ENCODE results near the gene RALGAPA2. TPM values are rescaled to one million over a fixed set of nuclear protein-coding genes. Genes with fewer than 3 reads are reported as not detected.

Gene RALGAPA2
- total RNA-seq, 1 experiment from 2014 or later = 18.2 TPM

DNA sequence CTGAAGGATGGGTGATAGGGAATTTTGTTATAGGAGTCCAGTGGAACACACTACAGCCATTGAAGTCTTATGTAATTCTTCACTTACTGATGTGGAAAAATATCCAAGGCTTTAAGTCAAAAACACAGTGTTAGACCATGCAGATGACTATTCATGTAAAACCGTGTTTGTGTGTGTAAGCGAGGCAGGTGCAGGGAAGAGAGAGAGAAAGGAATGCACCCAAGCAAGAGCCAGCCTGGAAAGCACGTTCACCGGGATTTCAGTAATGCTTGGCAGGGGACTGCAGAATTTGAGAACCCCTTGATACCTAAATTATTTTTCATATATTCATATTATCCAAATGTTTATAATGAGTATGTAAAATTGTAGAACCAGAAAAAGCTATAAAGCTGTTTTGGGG is 17.9 kb downstream of the RALGAPA2 start (continued):
- TF ChIP-seq ZBTB21 (CRISPR knock-in tag; IDR thresholded peaks at IDR 0.05; ENCODE audit: borderline replicate concordance) (no peak), MYBL2 (CRISPR knock-in tag; IDR thresholded peaks at IDR 0.05) (no peak), ZNF138 (CRISPR knock-in tag; conservative IDR thresholded peaks at IDR 0.05) (no peak), NFYB (CRISPR knock-in tag; conservative IDR thresholded peaks at IDR 0.05; ENCODE audit: low read depth) (no peak), CBFB (CRISPR knock-in tag; IDR thresholded peaks at IDR 0.05; ENCODE audit: low read depth) (no peak)
- TF ChIP-seq, protein P1, sequence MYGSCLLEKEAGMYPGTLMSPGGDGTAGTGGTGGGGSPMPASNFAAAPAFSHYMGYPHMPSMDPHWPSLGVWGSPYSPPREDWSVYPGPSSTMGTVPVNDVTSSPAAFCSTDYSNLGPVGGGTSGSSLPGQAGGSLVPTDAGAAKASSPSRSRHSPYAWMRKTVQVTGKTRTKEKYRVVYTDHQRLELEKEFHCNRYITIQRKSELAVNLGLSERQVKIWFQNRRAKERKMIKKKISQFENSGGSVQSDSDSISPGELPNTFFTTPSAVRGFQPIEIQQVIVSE (CRISPR knock-in tag; IDR thresholded peaks at IDR 0.05; ENCODE audit: borderline replicate concordance) = no peak

DNA sequence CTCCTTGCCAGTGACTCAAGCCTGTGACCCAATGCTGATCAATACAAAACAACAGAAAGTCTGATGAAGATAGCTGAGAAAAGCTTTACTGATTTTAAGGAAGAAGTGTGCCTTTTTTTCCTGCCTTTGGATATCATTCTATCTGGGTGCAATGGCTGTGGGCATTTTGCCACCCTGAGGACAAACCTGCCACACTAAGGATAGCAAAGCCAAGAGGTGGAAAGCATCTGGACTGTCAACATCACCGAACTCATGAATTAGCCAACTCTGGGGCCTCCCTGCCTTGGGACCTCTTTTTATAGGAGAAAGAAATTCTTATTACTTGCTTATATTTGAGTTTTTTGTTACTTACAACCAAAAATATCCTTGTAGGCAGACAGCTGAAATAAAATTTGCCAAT is 19.9 kb downstream of the RALGAPA2 start:
- Mint-ChIP-seq H3K4me3 (no peak overlapping the region), H3K9me3 (no peaks in the 10 kb centered on the region), H3K27me3 (ENCODE audit: low read depth) (no peaks in the 10 kb centered on the region), H3K27ac (no peak overlapping the region), H3K36me3 (no peaks in the 10 kb centered on the region), H3K4me1 (peaks cover 12% of the 10 kb centered on the region)
- DNase-seq (ENCODE audit: low spot score) (no peak), ATAC-seq (no peak)
- ChIA-PET CTCF (no interaction called here), POLR2A (no interaction called here)
- TF ChIP-seq JAZF1 (CRISPR knock-in tag; IDR thresholded peaks at IDR 0.05) (no peak), ESRRA (CRISPR knock-in tag; IDR thresholded peaks at IDR 0.05; ENCODE audit: borderline replicate concordance) (no peak), TP53 (CRISPR knock-in tag; IDR thresholded peaks at IDR 0.05) (no peak), ZNF219 (CRISPR knock-in tag; IDR thresholded peaks at IDR 0.05; ENCODE audit: borderline replicate concordance) (no peak), RELA (CRISPR knock-in tag; IDR thresholded peaks at IDR 0.05; ENCODE audit: borderline replicate concordance) (no peak), KAT7 (CRISPR knock-in tag; IDR thresholded peaks at IDR 0.05; ENCODE audit: borderline replicate concordance) (no peak), ZBTB21 (CRISPR knock-in tag; IDR thresholded peaks at IDR 0.05; ENCODE audit: borderline replicate concordance) (no peak), NFE2L1 (CRISPR knock-in tag; IDR thresholded peaks at IDR 0.05) (no peak), CREB1 (CRISPR knock-in tag; IDR thresholded peaks at IDR 0.05) (no peak), GTF2I (CRISPR knock-in tag; conservative IDR thresholded peaks at IDR 0.05) (no peak), NR2C2 (CRISPR knock-in tag; IDR thresholded peaks at IDR 0.05) (no peak)
- TF ChIP-seq, protein P2, sequence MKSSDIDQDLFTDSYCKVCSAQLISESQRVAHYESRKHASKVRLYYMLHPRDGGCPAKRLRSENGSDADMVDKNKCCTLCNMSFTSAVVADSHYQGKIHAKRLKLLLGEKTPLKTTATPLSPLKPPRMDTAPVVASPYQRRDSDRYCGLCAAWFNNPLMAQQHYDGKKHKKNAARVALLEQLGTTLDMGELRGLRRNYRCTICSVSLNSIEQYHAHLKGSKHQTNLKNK (CRISPR knock-in tag; IDR thresholded peaks at IDR 0.05) = no peak
- TF ChIP-seq, protein P3, sequence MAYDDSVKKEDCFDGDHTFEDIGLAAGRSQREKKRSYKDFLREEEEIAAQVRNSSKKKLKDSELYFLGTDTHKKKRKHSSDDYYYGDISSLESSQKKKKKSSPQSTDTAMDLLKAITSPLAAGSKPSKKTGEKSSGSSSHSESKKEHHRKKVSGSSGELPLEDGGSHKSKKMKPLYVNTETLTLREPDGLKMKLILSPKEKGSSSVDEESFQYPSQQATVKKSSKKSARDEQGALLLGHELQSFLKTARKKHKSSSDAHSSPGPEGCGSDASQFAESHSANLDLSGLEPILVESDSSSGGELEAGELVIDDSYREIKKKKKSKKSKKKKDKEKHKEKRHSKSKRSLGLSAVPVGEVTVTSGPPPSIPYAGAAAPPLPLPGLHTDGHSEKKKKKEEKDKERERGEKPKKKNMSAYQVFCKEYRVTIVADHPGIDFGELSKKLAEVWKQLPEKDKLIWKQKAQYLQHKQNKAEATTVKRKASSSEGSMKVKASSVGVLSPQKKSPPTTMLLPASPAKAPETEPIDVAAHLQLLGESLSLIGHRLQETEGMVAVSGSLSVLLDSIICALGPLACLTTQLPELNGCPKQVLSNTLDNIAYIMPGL (CRISPR knock-in tag; IDR thresholded peaks at IDR 0.05) = no peak
- TF ChIP-seq, protein P4, sequence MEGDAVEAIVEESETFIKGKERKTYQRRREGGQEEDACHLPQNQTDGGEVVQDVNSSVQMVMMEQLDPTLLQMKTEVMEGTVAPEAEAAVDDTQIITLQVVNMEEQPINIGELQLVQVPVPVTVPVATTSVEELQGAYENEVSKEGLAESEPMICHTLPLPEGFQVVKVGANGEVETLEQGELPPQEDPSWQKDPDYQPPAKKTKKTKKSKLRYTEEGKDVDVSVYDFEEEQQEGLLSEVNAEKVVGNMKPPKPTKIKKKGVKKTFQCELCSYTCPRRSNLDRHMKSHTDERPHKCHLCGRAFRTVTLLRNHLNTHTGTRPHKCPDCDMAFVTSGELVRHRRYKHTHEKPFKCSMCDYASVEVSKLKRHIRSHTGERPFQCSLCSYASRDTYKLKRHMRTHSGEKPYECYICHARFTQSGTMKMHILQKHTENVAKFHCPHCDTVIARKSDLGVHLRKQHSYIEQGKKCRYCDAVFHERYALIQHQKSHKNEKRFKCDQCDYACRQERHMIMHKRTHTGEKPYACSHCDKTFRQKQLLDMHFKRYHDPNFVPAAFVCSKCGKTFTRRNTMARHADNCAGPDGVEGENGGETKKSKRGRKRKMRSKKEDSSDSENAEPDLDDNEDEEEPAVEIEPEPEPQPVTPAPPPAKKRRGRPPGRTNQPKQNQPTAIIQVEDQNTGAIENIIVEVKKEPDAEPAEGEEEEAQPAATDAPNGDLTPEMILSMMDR (IDR thresholded peaks at IDR 0.05) = no peak
- TF ChIP-seq, protein P5, sequence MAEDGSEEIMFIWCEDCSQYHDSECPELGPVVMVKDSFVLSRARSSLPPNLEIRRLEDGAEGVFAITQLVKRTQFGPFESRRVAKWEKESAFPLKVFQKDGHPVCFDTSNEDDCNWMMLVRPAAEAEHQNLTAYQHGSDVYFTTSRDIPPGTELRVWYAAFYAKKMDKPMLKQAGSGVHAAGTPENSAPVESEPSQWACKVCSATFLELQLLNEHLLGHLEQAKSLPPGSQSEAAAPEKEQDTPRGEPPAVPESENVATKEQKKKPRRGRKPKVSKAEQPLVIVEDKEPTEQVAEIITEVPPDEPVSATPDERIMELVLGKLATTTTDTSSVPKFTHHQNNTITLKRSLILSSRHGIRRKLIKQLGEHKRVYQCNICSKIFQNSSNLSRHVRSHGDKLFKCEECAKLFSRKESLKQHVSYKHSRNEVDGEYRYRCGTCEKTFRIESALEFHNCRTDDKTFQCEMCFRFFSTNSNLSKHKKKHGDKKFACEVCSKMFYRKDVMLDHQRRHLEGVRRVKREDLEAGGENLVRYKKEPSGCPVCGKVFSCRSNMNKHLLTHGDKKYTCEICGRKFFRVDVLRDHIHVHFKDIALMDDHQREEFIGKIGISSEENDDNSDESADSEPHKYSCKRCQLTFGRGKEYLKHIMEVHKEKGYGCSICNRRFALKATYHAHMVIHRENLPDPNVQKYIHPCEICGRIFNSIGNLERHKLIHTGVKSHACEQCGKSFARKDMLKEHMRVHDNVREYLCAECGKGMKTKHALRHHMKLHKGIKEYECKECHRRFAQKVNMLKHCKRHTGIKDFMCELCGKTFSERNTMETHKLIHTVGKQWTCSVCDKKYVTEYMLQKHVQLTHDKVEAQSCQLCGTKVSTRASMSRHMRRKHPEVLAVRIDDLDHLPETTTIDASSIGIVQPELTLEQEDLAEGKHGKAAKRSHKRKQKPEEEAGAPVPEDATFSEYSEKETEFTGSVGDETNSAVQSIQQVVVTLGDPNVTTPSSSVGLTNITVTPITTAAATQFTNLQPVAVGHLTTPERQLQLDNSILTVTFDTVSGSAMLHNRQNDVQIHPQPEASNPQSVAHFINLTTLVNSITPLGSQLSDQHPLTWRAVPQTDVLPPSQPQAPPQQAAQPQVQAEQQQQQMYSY (CRISPR knock-in tag; IDR thresholded peaks at IDR 0.05) = no peak
- TF ChIP-seq, protein P6, sequence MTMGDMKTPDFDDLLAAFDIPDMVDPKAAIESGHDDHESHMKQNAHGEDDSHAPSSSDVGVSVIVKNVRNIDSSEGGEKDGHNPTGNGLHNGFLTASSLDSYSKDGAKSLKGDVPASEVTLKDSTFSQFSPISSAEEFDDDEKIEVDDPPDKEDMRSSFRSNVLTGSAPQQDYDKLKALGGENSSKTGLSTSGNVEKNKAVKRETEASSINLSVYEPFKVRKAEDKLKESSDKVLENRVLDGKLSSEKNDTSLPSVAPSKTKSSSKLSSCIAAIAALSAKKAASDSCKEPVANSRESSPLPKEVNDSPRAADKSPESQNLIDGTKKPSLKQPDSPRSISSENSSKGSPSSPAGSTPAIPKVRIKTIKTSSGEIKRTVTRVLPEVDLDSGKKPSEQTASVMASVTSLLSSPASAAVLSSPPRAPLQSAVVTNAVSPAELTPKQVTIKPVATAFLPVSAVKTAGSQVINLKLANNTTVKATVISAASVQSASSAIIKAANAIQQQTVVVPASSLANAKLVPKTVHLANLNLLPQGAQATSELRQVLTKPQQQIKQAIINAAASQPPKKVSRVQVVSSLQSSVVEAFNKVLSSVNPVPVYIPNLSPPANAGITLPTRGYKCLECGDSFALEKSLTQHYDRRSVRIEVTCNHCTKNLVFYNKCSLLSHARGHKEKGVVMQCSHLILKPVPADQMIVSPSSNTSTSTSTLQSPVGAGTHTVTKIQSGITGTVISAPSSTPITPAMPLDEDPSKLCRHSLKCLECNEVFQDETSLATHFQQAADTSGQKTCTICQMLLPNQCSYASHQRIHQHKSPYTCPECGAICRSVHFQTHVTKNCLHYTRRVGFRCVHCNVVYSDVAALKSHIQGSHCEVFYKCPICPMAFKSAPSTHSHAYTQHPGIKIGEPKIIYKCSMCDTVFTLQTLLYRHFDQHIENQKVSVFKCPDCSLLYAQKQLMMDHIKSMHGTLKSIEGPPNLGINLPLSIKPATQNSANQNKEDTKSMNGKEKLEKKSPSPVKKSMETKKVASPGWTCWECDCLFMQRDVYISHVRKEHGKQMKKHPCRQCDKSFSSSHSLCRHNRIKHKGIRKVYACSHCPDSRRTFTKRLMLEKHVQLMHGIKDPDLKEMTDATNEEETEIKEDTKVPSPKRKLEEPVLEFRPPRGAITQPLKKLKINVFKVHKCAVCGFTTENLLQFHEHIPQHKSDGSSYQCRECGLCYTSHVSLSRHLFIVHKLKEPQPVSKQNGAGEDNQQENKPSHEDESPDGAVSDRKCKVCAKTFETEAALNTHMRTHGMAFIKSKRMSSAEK (CRISPR knock-in tag; IDR thresholded peaks at IDR 0.05; ENCODE audit: borderline replicate concordance) = no peak
- TF ChIP-seq, protein P7, sequence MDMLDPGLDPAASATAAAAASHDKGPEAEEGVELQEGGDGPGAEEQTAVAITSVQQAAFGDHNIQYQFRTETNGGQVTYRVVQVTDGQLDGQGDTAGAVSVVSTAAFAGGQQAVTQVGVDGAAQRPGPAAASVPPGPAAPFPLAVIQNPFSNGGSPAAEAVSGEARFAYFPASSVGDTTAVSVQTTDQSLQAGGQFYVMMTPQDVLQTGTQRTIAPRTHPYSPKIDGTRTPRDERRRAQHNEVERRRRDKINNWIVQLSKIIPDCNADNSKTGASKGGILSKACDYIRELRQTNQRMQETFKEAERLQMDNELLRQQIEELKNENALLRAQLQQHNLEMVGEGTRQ (CRISPR knock-in tag; IDR thresholded peaks at IDR 0.05) = no peak
- TF ChIP-seq, protein P8, sequence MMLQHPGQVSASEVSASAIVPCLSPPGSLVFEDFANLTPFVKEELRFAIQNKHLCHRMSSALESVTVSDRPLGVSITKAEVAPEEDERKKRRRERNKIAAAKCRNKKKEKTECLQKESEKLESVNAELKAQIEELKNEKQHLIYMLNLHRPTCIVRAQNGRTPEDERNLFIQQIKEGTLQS (CRISPR knock-in tag; conservative IDR thresholded peaks at IDR 0.05) = no peak
